Activated gamma-delta T cell treated with anti-CD3 and anti-CD28 coated beads, Interleukin-2, amount 50 U/mL, for 16 hours (primary cell): ENCODE data around the gene LBHD1.
"Not testable (repeated sequence)": the region's sequence is repeated elsewhere in the genome, so short reads cannot be mapped to it uniquely, and the experiment has no call there.

Source experiments
- DNase-seq: peaks from one replicate; pipeline ENCODE4 v3.0.0-alpha.2; 2020; ENCODE audit warnings: low read depth

Gene LBHD1

DNA sequence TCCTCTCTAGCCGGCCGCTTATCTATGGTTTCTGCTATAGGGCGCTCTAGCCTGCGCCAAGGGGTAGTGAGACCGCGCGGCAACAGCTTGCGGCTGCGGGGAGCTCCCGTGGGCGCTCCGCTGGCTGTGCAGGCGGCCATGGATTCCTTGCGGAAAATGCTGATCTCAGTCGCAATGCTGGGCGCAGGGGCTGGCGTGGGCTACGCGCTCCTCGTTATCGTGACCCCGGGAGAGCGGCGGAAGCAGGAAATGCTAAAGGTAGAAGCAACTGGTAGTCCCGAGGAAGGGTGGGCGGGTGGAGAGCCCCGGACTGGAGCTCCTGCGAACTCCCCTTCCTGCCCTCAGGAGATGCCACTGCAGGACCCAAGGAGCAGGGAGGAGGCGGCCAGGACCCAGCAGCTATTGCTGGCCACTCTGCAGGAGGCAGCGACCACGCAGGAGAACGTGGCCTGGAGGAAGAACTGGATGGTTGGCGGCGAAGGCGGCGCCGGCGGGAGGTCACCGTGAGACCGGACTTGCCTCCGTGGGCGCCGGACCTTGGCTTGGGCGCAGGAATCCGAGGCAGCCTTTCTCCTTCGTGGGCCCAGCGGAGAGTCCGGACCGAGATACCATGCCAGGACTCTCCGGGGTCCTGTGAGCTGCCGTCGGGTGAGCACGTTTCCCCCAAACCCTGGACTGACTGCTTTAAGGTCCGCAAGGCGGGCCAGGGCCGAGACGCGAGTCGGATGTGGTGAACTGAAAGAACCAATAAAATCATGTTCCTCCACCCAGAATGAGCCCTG lies at the start of gene LBHD1, which contains the start of gene UQCC3:
LBHD1 (minus strand) TSS at position 660 of the 782 bp plus-strand sequence. CDS start 2,236 bp downstream, outside the sequence.
UQCC3 (plus strand) TSS at position 66 of the 782 bp plus-strand sequence; CDS start at position 139, 73 bp downstream.
- peak; percentile 65 for DNase-seq

DNA sequence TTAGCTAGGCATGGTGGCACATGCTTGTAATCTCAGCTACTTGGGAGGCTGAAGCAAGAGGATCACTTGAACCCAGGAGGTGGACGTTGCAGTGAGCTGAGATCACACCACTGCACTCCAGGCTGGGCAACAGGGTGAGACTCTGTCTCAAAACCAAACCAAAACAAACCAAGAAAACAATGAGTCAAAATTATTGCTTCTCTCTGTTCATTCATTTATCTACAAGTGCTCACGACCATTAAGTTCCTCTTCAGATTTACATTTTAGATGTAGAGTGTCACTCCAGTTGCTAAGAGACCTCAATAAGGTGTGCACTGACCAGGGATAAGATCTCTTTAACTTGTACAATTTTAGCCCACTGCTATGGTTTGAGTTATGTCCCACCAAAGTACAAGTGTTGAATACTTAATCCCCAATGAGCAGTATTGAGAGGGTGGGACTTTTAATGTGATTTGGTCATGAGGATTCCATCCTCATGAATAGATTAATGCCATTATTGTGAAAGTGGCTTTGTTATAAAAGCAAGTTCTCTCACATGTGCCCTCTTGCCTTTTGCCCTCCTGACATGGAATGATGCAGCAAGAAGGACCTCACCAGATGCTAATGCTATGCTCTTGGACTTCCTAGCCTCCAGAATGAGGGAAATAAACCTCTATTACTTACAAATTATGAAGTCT lies 47.4 kb upstream of the LBHD1 start:
- no peak for DNase-seq

DNA sequence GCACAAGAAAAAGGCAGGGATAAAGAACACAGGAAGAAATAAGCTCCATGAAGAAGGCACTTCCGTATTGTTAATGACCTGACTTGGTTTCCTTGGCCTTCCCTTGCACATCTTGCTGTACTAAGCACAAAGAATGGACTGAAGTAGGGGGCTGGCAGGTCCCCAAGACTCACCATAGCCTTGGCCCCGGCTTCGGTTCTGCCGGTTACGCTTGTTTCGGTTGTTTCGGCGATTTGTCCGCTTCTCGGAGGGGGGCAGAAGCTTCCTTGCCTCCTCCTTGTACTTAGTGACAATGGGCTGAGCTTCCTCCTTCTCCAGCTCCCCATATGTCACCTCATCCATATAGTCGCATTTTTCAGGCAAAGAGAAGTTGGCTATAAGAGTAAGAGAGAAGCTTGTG lies 44.7 kb upstream of the LBHD1 start:
- no peak for DNase-seq

DNA sequence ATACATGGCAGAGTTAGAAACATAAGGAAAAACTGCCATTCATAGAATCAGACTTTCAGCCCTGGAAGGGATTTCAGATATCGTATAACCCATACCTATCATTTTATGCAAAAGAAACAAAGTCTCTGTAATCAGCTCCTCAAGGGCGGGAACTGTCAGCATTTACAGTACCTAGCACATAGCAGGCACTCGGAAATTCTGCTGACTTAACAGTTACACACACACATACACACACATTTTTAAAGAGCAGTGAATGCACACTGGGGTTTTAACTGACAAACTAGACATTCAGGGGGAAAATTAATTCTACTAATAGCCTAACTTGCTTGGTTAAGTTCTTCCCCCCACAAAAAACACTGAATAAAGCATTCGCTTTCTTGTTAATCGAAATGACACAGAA lies 44.1 kb upstream of the LBHD1 start:
- no peak for DNase-seq

DNA sequence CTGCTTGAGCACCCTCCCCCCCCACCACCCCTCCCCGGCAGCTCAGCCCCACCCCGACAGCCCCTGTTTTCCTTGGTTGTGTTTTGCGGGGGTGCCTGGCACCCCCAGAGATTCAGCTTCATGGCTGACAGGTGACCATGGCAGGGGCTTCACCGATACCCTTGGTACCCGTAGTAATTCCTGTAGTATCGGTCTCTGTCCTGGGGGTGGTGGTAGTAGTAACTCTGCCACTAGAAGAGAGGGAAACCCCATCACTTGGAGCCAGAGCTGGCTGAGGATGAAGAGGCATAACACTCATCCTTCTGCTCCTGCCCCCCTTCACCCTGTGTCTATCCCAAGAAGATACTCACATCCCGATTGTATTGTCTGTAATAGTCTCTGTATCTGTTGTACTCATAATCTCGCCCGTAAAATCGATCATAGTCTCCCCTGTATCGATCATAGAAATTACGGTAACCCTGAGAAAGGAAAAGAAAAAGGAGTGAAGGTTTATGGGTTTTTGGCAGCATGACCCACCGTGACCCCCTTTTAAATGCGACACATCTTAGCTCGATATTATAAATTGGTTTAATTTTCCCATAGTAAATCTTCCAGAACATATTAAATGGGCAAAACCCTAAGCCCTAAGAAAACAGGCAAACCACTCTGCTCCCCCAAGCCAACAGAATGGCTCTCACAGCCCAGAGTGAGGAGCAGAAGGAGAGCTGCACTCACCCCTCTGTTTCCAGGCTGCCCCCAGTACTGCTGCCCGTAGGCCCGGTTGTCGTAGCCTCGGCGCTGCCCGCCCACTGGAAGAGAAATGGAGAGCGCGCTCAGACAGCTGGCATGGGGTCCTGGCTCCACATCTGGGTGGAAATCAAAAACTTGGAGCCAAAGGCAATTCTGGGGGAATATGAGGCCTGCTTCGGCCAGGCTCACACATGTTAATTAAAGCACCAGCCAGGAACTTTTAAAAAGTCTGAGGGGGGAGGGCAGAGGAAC lies 43.4 kb upstream of the LBHD1 start:
- no peak for DNase-seq

DNA sequence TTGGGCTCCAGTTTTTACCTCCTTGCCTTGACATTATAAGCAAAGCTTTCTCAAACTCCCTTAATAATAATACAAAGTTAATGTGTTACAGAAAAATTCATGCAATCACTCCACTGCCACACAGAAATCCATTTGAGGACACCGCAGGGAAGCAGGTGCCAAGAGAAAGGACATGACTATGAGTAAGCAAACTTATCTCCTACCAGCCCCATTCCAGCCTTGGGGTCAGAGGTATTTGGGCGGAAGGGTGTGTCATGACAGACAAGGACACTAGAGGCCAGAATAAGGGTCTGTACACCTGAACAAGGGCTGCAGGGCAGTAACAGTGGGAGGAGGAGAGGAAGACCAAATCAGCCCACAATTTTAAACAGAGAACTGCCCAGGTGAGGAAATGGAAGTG lies 41.3 kb upstream of the LBHD1 start:
- DNase-seq: no peak

DNA sequence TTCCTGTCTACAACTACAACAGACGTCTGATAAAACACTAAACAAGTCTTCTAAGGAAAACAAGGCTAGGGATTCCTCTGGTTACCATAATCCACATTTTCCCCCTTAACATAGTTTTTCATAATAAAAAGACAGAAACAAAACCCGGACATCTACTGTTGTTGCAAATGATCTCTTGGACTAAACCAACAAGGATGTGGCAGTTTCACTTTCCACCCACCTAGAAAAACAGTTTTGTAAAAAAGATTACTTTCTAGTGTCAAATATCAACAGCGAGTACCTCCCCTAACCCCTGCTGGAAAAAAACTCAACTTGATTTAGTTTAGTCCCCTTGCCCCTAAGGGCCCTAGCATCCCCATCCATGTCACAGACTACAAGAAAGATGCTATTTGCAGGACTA lies 40.8 kb upstream of the LBHD1 start:
- no peak for DNase-seq

DNA sequence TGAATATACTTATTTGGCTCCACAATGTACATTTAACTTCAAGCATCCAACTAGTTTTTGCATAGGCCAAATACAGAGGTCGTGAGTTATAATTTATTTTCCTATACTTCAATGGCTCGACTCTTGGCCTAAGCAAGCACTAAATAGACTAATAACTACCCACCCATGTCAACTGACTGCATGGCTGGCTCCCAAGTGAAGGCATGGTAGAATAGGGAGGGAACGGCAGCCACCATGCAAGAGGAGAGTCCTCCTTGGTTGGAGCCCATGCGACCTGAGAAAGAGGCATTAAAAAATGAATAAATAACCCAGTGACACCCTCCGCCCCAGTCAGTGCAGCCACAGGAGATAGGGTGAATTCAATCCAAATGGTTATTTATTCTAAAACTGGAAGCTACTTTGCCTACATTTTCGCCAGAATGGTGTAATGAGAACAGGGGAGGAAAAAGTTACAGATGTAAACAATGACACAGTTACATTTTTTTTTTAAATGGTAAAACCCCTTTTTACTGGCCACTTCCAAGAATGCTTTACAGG lies 40.3 kb upstream of the LBHD1 start:
- no peak for DNase-seq

DNA sequence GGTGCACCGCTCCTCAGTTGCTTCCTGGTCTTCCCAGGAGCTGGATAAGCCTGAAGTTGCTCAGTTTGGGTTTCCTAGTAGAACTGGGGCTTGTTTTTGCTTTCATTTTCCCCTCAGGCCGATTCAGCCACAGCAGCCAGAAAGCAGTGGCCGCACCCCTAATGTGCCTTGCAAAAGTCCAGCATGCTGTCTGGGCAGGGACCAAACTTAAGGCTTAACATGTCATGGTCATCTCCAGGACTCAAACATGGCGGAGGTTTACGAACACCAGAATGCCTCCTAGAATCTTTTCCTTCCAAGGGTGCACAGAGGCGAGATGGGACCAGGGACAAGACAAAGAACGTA lies 37.9 kb upstream of the LBHD1 start:
- DNase-seq: no peak

DNA sequence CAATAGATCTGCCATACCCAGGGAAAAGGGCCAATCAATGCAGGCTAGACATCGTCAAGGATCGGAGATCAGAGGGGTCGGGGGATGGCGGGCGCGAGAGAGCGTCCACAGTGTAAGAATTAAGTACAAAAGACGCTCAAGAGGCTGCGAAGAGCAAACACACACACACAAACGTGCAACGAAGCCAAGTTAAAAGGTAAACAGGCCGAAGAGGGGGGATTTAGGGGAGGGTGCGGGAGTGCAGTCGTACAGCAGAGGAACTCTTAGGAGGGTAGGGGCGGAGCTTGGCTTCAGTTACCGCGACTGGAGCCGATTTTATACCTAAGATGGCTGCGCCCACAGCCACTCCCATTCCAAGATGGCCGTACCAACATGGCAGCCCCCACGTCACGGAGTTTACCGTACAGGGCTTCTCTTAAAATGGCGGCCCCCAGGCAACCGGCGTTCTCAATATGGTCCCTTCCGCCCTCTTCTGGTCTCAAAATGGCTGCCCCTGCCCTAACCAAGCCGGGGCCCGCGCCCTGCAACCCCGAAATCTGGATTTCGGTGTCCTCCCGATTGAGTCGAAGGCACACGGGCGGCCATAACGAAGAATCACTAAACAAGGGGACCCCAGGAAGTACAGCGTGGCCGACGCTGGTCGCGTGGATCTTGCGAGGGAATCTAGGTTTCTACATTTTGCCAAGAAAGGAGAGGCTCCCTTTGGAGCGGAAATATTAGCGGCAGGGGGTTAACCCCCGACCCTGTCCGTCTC lies 37.4 kb upstream of the LBHD1 start:
- peak; percentile 94 for DNase-seq

DNA sequence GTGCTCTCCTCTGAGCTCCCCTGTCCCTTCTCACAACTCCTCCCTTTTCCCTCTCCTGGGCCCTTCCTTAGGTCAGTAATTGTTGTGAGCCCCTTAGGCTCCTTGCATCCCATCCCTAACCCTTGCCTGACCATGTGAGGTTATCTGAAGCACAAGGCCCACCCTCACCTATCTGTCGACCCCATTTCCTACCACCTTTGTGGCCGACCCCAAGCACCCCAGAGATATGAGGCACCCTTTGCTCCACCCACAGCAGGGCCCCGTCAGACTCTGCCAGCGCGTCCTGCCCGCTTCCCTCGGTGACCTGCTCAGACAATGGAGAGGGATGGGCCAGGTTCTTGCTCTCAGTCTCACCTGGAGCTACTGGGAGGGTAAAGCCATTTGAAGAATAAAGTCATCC lies 36.7 kb upstream of the LBHD1 start:
- no peak for DNase-seq

DNA sequence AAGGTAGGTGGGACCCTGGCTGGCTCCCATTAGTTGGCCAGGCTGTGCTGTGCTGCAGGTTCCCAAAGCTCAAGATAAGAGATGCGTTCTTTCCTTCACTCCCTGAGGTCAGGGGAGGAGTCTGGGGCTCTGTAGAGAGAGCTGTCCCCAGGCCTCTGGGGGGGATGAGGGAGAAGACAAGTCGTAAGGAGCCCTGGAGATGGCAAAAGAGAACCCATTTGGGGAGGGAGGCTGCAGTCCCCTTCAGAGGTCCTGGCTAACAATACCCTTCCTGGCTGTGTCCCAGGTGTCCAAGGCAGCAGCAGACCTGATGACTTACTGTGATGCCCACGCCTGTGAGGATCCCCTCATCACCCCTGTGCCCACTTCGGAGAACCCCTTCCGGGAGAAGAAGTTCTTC lies 36.3 kb upstream of the LBHD1 start:
- DNase-seq: no peak

DNA sequence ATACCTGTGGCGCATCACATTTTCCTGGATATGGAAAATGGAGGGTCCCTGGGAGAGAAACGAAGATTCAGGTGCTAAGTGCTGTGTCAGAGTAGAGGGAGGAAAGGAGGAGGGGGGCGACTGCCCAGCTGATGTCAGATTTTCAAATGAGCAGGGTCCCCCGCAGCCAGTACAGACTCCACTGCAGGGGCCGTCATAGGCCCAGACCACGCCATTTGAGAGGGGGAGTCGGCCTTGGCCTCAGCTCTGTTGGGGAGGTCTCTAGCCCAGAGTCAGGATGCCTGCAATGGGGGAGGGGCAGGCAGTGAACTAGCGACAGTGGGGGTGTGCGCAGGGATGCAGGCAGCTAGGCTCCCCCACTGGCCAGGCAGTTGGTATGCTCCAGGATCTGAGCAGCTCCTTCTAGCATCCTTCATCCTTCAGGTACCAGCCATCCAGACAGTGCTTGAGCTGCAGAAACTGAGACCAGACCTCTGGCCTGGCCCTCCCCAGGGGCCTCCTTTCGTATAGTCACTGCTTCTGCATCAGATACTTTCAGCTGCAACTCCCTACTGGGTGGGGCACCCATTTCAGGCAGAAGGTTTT lies 35.3 kb upstream of the LBHD1 start, which contains the start of the genes BSCL2 and GNG3:
BSCL2 (minus strand) TSS at position 148 of the 585 bp plus-strand sequence. CDS start 229 bp downstream, outside the sequence.
GNG3 (plus strand) TSS at position 400 of the 585 bp plus-strand sequence. CDS start 620 bp downstream, outside the sequence.
- DNase-seq: no peak

DNA sequence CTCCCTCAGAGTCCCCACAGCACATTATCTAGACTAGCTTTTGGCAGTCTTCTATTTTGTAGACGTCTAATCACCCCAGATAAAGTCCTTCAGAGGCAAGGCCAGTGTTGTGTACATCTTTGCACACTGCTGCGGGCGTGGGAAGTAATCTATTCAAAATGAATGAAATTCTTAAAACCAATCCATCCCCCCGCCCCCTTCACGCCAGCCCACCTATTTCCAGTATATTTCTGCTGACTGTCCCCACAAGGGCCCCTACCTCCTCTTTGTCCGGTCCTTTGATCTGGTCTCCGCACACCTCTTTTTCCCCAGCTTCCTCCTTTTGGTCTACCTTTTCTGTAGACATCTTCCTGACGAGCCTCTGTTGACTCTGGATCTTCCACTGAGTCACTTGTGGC lies 34.8 kb upstream of the LBHD1 start:
- DNase-seq: no peak

DNA sequence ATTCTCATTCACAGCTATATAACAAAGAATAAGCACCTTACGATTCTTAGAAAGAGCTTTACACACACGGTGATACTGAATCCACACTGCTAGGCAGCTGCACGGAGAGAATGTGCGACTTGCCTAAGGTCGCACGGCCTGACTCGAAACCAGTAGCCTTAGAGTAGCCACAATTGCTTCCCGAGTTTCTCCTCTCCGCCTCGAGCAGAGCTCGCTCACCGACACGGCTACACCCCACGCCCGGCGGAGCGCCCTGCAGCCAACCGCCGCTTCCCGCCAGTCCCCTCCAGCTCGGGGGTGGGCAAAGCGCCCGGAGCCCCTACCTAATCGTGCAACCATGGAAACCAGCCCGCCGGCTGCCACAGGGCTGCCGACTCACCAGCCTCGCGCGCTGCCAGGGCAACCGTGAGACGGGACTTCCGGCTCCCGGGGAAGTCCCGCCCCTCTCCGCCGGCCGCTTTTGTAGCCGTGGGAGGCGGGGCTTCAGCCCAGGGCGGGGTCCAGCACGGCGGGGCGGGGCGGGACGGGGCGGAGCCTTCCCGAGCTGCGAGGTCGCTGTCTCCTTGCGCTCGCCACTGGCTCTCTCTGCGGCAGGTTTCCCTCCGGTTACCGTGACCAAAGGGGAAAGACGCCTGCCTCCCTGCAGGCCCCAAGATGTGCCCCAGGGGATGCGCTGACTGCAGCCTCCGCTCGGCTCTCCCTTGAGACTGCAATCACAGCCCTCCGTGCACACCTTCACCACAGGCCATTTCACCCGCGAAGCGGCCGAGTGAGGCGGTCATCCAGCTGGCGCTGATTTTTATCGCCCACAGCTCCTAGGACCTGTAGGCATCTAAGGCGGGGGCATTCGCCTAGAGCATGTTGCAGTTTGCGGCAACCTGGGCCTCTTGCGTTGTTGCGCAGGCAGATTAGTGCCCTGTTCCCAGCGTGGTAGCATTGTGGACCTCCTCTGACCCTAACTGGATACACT lies 34.1 kb upstream of the LBHD1 start:
- DNase-seq: peak; percentile 91

DNA sequence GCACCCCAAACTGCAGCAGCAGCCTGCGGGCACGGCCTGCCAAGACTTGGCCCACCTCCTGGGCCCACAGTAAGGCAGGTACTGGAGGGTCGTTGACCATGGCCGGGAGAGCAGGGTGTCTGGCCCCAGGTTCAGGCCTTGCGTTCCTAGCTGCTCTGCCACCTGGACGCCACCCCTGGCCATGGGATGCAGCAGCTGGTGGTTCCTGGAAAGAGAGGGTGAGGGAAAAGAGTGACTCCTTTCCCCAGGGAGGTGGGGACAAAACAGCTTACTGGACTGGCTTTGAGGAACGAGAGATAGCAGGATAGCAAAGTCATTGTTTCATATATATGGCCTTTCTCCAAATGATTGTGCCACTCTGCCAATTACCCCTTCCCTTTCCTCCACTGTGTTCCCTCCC lies 33.3 kb upstream of the LBHD1 start:
- DNase-seq: no peak

DNA sequence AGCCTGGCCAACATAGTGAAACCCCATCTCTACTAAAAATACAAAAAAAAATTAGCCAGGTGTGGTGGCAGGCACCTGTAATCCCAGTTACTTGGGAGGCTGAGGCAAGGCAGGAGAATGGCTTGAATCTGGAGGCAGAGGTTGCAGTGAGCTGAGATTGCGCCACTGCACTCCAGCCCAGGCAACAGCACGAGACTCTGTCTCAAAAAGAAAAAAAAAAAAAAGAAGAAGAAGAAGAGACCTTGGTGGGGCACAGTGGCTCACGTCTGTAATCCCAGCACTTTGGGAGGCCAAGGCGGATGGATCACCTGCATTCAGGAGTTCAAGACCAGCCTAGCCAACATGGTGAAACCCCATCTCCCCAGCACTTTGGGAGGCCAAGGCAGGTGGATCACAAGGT lies 31.9 kb upstream of the LBHD1 start:
- DNase-seq: not testable (repeated sequence)

DNA sequence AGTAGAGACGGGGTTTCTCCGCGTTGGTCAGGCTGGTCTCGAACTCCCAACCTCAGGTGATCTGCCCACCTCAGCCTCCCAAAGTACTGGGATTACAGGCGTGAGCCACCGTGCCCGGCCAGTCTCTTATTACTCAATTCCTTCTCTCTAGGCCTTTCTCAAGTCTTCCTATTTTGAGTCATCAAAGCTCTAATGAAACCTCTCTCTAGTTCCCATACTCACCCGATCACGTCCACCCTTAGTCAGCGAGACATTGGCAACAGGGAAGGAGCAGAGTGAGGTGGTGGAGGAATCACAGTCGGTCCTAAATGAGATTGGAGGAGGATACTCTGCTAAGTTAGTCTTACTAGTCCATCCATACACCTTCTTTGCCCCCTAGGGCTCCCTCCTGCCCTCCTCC lies 30.2 kb upstream of the LBHD1 start:
- no peak for DNase-seq

DNA sequence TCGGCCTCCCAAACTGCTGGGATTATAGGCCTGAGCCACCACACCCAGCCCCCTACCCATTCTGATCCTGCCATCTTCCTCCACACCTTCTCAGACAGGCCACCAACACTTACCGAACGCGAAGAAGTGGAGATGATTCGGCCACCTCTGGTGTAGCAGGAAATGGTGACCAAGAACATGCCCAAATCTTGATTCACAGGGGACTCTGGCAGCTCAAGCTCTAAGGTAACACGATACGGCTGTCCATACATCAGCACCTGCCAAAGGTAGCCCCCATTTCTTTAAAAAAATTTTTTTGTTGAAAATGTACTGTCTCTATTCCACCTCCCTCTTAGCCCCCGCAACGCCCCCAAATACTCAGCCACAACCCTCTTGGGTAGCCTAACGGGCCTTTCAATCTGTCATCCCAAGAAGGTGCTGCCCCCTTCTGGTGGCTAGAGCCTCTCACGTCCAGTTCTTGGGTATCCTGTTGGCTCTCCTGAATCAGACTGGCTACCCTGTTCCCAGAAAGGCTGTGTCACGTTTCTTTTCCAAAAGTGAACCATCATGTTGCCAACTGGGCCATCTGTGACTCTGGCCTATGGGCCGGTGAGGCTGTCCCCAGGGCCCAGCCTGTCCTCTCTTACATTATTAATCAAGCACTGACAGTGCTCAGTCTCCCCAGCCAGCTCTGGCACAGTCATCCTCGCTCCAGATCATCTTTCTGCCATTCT lies 22.5 kb upstream of the LBHD1 start:
- peak; percentile 67 for DNase-seq
